Calu3 (cell line): ENCODE measurements around the gene ANKRD42. TPM values are rescaled to one million over a fixed set of nuclear protein-coding genes. Genes with fewer than 3 reads are reported as not detected.

Source experiments
- BruUV-seq: library from RNA; stranded (reverse); fragments of 400-500 nt; replicated peaks from 2 replicates; lab custom pipeline; 2021; lab: Mats Ljungman, UMichigan
- CTCF ChIA-PET: fragments of 300-600 bp; sonication (Branson Sonifier 250); formaldehyde crosslinking; loops from one replicate; lab custom pipeline; 2022; ENCODE audit warnings: antibody characterized with exemption; lab: Charles Lee
- DNase-seq: peaks from one replicate; pipeline ENCODE4 v3.0.0; 2022
- H3K27ac Mint-ChIP-seq: one replicate; pipeline ENCODE4 v1.8.0; 2022; ENCODE audit warnings: mixed read lengths; ENCODE audit not compliant: unreplicated experiment
- H3K27me3 Mint-ChIP-seq: one replicate; pipeline ENCODE4 v1.8.0; 2022; ENCODE audit warnings: mixed read lengths; ENCODE audit not compliant: unreplicated experiment
- H3K36me3 Mint-ChIP-seq: one replicate; pipeline ENCODE4 v1.8.0; 2022; ENCODE audit warnings: mild to moderate bottlenecking, moderate library complexity, mixed read lengths; ENCODE audit not compliant: insufficient read depth, unreplicated experiment
- H3K4me1 Mint-ChIP-seq: one replicate; pipeline ENCODE4 v1.8.0; 2022; ENCODE audit warnings: mild to moderate bottlenecking, low read depth, mixed read lengths; ENCODE audit not compliant: unreplicated experiment
- H3K4me3 Mint-ChIP-seq: one replicate; pipeline ENCODE4 v1.8.0; 2022; ENCODE audit warnings: mild to moderate bottlenecking, low read depth, moderate library complexity, mixed read lengths; ENCODE audit not compliant: unreplicated experiment
- H3K9me3 Mint-ChIP-seq: one replicate; pipeline ENCODE4 v1.8.0; 2022; ENCODE audit warnings: low read depth, mixed read lengths; ENCODE audit not compliant: unreplicated experiment
- CTCF ChIP-seq: fragments of 200-600 bp; IDR thresholded peaks from one replicate; pipeline ENCODE4 v1.8.0; 2022; ENCODE audit warnings: antibody characterized with exemption; ENCODE audit not compliant: unreplicated experiment
- intact Hi-C: fragments of 100-400 bp; cut with micrococcal nuclease; formaldehyde crosslinking; loops from one replicate; pipeline ENCODE4 v1.10.0; 2022; ENCODE audit not compliant: unreplicated experiment
- total RNA-seq: library from RNA; stranded (reverse); gene quantifications from 2 replicates; pipeline ENCODE4 v1.2.3, GENCODE V29; 2022

ANKRD42 gene
- total RNA-seq, 1 experiment from 2014 or later = 5.2 TPM

- CTCF ChIA-PET = no interaction called here
- no peak overlapping the region for H3K4me3 Mint-ChIP-seq
- H3K27me3 Mint-ChIP-seq = no peaks in the 10 kb centered on the region
- intact Hi-C loops = loop anchor here (1.0 to 2.0 kb wide), 2 partner anchors 483 to 579 kb away; no protein-coding TSS in a partner anchor
- BruUV-seq = no TSS peak
- peak; percentile 52 for DNase-seq
- H3K9me3 Mint-ChIP-seq = no peaks in the 10 kb centered on the region
- no peaks in the 10 kb centered on the region for H3K36me3 Mint-ChIP-seq
- peaks cover 9% of the 10 kb centered on the region for H3K4me1 Mint-ChIP-seq
- no peak for TF ChIP-seq CTCF
- no peak overlapping the region for H3K27ac Mint-ChIP-seq
Observed at GRCh38 chr11:83241291-83241946, 47.9 kb downstream of the ANKRD42 start.

GRCh38 chr11:83249445-83249844 is 55.9 kb downstream of the ANKRD42 start:
- CTCF ChIA-PET = interaction anchor here (1.6 kb wide), 1 partner anchor 43 kb away, joined by 4 read pairs; no protein-coding TSS in a partner anchor
- DNase-seq = no peak
- no peak for TF ChIP-seq CTCF
- no TSS peak for BruUV-seq
- Mint-ChIP-seq H3K9me3 (no peaks in the 10 kb centered on the region), H3K27me3 (no peaks in the 10 kb centered on the region), H3K36me3 (no peaks in the 10 kb centered on the region), H3K4me3 (no peak overlapping the region), H3K4me1 (no peaks in the 10 kb centered on the region), H3K27ac (no peak overlapping the region)
- intact Hi-C loops = no loop called here

- no peak for DNase-seq
- H3K9me3 Mint-ChIP-seq = no peaks in the 10 kb centered on the region
- peaks cover 4% of the 10 kb centered on the region for H3K4me1 Mint-ChIP-seq
- no TSS peak for BruUV-seq
- H3K4me3 Mint-ChIP-seq = no peak overlapping the region
- no peaks in the 10 kb centered on the region for H3K27me3 Mint-ChIP-seq
- TF ChIP-seq CTCF = no peak
- intact Hi-C loops = loop anchor here (2.0 to 10.0 kb wide), 2 partner anchors 343 to 525 kb away; no protein-coding TSS in a partner anchor
- CTCF ChIA-PET = interaction anchor here (1.6 kb wide), 1 partner anchor 43 kb away, joined by 4 read pairs; no protein-coding TSS in a partner anchor
- no peaks in the 10 kb centered on the region for H3K36me3 Mint-ChIP-seq
- no peak overlapping the region for H3K27ac Mint-ChIP-seq
Observed at GRCh38 chr11:83249972-83250593, 56.6 kb downstream of the ANKRD42 start.

- intact Hi-C loops = loop anchor here (10.0 kb wide), 1 partner anchor 527 kb away; no protein-coding TSS in a partner anchor
- no TSS peak for BruUV-seq
- peaks cover 21% of the 10 kb centered on the region for H3K4me1 Mint-ChIP-seq
- no peaks in the 10 kb centered on the region for H3K9me3 Mint-ChIP-seq
- CTCF ChIA-PET = no interaction called here
- no peak overlapping the region for H3K4me3 Mint-ChIP-seq
- H3K27ac Mint-ChIP-seq = no peak overlapping the region
- no peaks in the 10 kb centered on the region for H3K36me3 Mint-ChIP-seq
- TF ChIP-seq CTCF = no peak
- no peak for DNase-seq
- H3K27me3 Mint-ChIP-seq = no peaks in the 10 kb centered on the region
Observed at GRCh38 chr11:83252266-83252665, 58.8 kb downstream of the ANKRD42 start.
